A549 (cell line): Measurements from ENCODE around the gene PRR5L. TPM values are rescaled to one million over a fixed set of nuclear protein-coding genes. Genes with fewer than 3 reads are reported as not detected.

Experiments
- ATAC-seq, 2 experiments: fragments of 200-7000 bp in 1 of 2; fragments of >200 bp in 1 of 2; cut with Nextera tagmentation in 1 of 2; cut with Tn5 transposase in 1 of 2; 3 replicates each; pipeline versions ENCODE4 v1.8.0 to v1.9.1; 2018 to 2020; ENCODE audit warnings: mild to moderate bottlenecking in 1 of 2, moderate library complexity in 1 of 2
- CTCF ChIA-PET: fragments of 300-600 bp; sonication (Branson Sonifier 250); formaldehyde crosslinking; extraction: SDS; loops from one replicate; lab custom pipeline; 2021; ENCODE audit warnings: antibody characterized with exemption, inconsistent platforms; lab: Yijun Ruan, JAX
- POLR2A ChIA-PET: fragments of 350-600 bp; formaldehyde crosslinking; extraction: SDS; loops from one replicate; lab custom pipeline; 2021; ENCODE audit warnings: antibody characterized with exemption, inconsistent platforms; lab: Yijun Ruan, JAX
- DNase-seq, 2 experiments: peaks; one replicate each; pipeline versions ENCODE4 v3.0.0 to v3.0.0-alpha.2; 2011 to 2016; ENCODE audit warnings: low read depth in 1 of 2, low spot score in 1 of 2
- FAIRE-seq: peaks from 2 replicates; lab custom pipeline; 2011; peaks lifted over from hg19 to GRCh38; lab: Jason Lieb, UNC
- H3K27ac ChIP-seq, 2 experiments: fragments of >200 bp; sonication (Bioruptor Twin); formaldehyde crosslinking; 3 replicates each; pipeline ENCODE4 v1.5.1; 2016 to 2017
- H3K4me1 ChIP-seq: fragments of >200 bp; sonication (Bioruptor Twin); formaldehyde crosslinking; 3 replicates; pipeline ENCODE4 v1.6.1; 2016
- H3K4me2 ChIP-seq: fragments of >200 bp; sonication (Bioruptor Twin); formaldehyde crosslinking; 3 replicates; pipeline ENCODE4 v1.6.1; 2016
- H3K4me3 ChIP-seq: fragments of >200 bp; sonication (Bioruptor Twin); formaldehyde crosslinking; 3 replicates; pipeline ENCODE4 v1.5.1; 2016
- H3K9me3 ChIP-seq: fragments of >200 bp; sonication (Bioruptor Twin); formaldehyde crosslinking; 3 replicates; pipeline ENCODE4 v1.6.1; 2016
- ATOH8 ChIP-seq: fragments of 250-450 bp; sonication (Bioruptor Pico); IDR thresholded peaks from 2 replicates; pipeline ENCODE4 v1.5.0; 2020; ENCODE audit warnings: low read depth, mild to moderate bottlenecking, moderate library complexity
- BCL3 ChIP-seq: fragments of >200 bp; sonication (Bioruptor Twin); formaldehyde crosslinking; IDR thresholded peaks from 3 replicates; pipeline ENCODE4 v1.6.1; 2016
- CTCF ChIP-seq: fragments of >200 bp; sonication (Bioruptor Twin); formaldehyde crosslinking; IDR thresholded peaks from 3 replicates; pipeline ENCODE4 v1.5.1; 2016
- EHMT2 ChIP-seq: fragments of 200-600 bp; sonication (generic); IDR thresholded peaks from 2 replicates; pipeline ENCODE4 v1.6.1; 2016; ENCODE audit warnings: antibody characterized with exemption, low read depth, mild to moderate bottlenecking, moderate library complexity
- ELK1 ChIP-seq: fragments of 150-350 bp; IDR thresholded peaks from 2 replicates; pipeline ENCODE4 v1.6.1; 2014; ENCODE audit warnings: low read depth, mild to moderate bottlenecking, low read length
- EP300 ChIP-seq, 2 experiments: fragments of >200 bp; sonication (Bioruptor Twin); formaldehyde crosslinking; IDR thresholded peaks; 2 replicates in 1 of 2; 3 replicates in 1 of 2; pipeline ENCODE4 v1.6.1; 2016 to 2017
- ESRRA ChIP-seq: fragments of 150-350 bp; IDR thresholded peaks from 2 replicates; pipeline ENCODE4 v1.6.1; 2014; ENCODE audit warnings: mild to moderate bottlenecking, low read length, borderline replicate concordance
- FOXS1 ChIP-seq: fragments of 250-450 bp; sonication (Bioruptor Pico); IDR thresholded peaks from 2 replicates; pipeline ENCODE4 v1.5.0; 2020; ENCODE audit warnings: mild to moderate bottlenecking, moderate library complexity
- GATA3 ChIP-seq: IDR thresholded peaks from 2 replicates; pipeline ENCODE4 v1.6.1; 2012; ENCODE audit warnings: borderline replicate concordance
- HES2 ChIP-seq: fragments of >200 bp; sonication (Bioruptor Twin); formaldehyde crosslinking; IDR thresholded peaks from 2 replicates; pipeline ENCODE4 v1.6.1; 2016
- MAFK ChIP-seq: fragments of 450-650 bp; IDR thresholded peaks from 2 replicates; pipeline ENCODE4 v1.6.1; 2014; ENCODE audit not compliant: partially characterized antibody
- NPAS2 ChIP-seq: fragments of 250-450 bp; sonication (Bioruptor Pico); IDR thresholded peaks from 2 replicates; pipeline ENCODE4 v1.8.0; 2022; ENCODE audit warnings: mild to moderate bottlenecking, moderate library complexity, borderline replicate concordance
- NR3C1 ChIP-seq: fragments of >200 bp; sonication (Bioruptor Twin); formaldehyde crosslinking; IDR thresholded peaks from 3 replicates; pipeline ENCODE4 v1.6.1; 2017
- PHF8 ChIP-seq: fragments of 200-600 bp; sonication (generic); IDR thresholded peaks from 2 replicates; pipeline ENCODE4 v1.6.1; 2016; ENCODE audit warnings: low read depth, mild to moderate bottlenecking, antibody characterized with exemption, moderate library complexity, borderline replicate concordance
- RAD21 ChIP-seq, 2 experiments: fragments of >200 bp in 1 of 2; sonication (Bioruptor Twin) in 1 of 2; formaldehyde crosslinking in 1 of 2; IDR thresholded peaks in 1 of 2; conservative IDR thresholded peaks in 1 of 2; 2 replicates in 1 of 2; 3 replicates in 1 of 2; pipeline ENCODE4 v1.6.1; 2012 to 2018; ENCODE audit warnings: inconsistent platforms in 1 of 2
- REST ChIP-seq: fragments of 200-600 bp; sonication (generic); IDR thresholded peaks from 2 replicates; pipeline ENCODE4 v1.6.1; 2016; ENCODE audit warnings: antibody characterized with exemption, mild to moderate bottlenecking, moderate library complexity
- TFCP2L1 ChIP-seq: fragments of 250-450 bp; sonication (Bioruptor Pico); IDR thresholded peaks from 2 replicates; pipeline ENCODE4 v1.5.0; 2021; ENCODE audit warnings: mild to moderate bottlenecking
- ZC3H11A ChIP-seq: fragments of 450-650 bp; IDR thresholded peaks from 2 replicates; pipeline ENCODE4 v1.6.1; 2014; ENCODE audit warnings: antibody characterized with exemption, mild to moderate bottlenecking
- ZSCAN20 ChIP-seq: fragments of 250-450 bp; sonication (Bioruptor Pico); IDR thresholded peaks from 2 replicates; pipeline ENCODE4 v1.8.0; 2022; ENCODE audit warnings: mild to moderate bottlenecking, moderate library complexity
- WGBS: methylation state at CpG from one replicate; pipeline ENCODE4 v1.1.6; 2017; ENCODE audit errors: missing lambda C conversion rate; 5-methylcytosine and 5-hydroxymethylcytosine counted together
- polyA plus RNA-seq, 4 experiments: library from polyadenylated mRNA; depleted of rRNA in 3 of 4; stranded (reverse); fragments of >200 nt; fragmentation: RNase III in 1 of 4; extraction: RNeasy Plus Mini Kit Qiagen cat#74134 plus additional on column Dnase treatment in 1 of 4; gene quantifications; 2 replicates in 3 of 4; 3 replicates in 1 of 4; pipeline ENCODE4 v1.2.3, GENCODE V29; 2011 to 2017

The PRR5L gene
- polyA plus RNA-seq, 2 of the 4 experiments (the other 2 are of a cell fraction): 6.9 to 12.1 TPM

GRCh38 chr11:36278531-36279282 is 17.4 kb upstream of the PRR5L start:
- ATAC-seq (peak in 1 of 2 experiments; percentile 55; a peak in 3 of 6 replicates), DNase-seq (no peak), FAIRE-seq (no peak)
- ChIA-PET POLR2A (interaction anchor here (0.6 kb wide), 1 partner anchor 10 kb away, joined by 7 read pairs; no protein-coding TSS in a partner anchor), CTCF (interaction anchor here (0.8 to 2.8 kb wide), 6 partner anchors 9 to 214 kb away, joined by 3 to 21 read pairs (median 4); partner anchors contain the start of gene COMMD9)
- no peak overlapping the region for H3K4me3 ChIP-seq
- no peaks in the 10 kb centered on the region for H3K9me3 ChIP-seq
- no peak for TF ChIP-seq TFCP2L1 (CRISPR knock-in tag)
- no peak for TF ChIP-seq PHF8
- TF ChIP-seq EP300 (IDR thresholded peaks at IDR 0.05): no peak
- no peak for TF ChIP-seq REST
- no peak for TF ChIP-seq MAFK
- TF ChIP-seq BCL3: no peak
- TF ChIP-seq HES2: no peak
- no peak for TF ChIP-seq NR3C1
- TF ChIP-seq ZC3H11A: no peak
- TF ChIP-seq ZSCAN20 (CRISPR knock-in tag): no peak
- TF ChIP-seq EHMT2: no peak
- WGBS: 86% methylated on average over 12 of the region's 13 CpGs
- H3K27ac ChIP-seq: no peak overlapping the region
- no peak overlapping the region for H3K4me2 ChIP-seq
- H3K4me1 ChIP-seq: no peaks in the 10 kb centered on the region

GRCh38 chr11:36280531-36280930 is 15.6 kb upstream of the PRR5L start:
- ATAC-seq (no peak), DNase-seq (no peak), FAIRE-seq (no peak)
- Histone ChIP-seq H3K4me1 (no peaks in the 10 kb centered on the region), H3K4me3 (no peak overlapping the region), H3K4me2 (no peak overlapping the region), H3K27ac (no peak overlapping the region), H3K9me3 (no peaks in the 10 kb centered on the region)
- CTCF ChIA-PET: interaction anchor here (1.1 to 2.8 kb wide), 5 partner anchors 8 to 198 kb away, joined by 3 to 21 read pairs (median 8); no protein-coding TSS in a partner anchor
- POLR2A ChIA-PET: no interaction called here
- 76% methylated on average over 1 of the region's 1 CpG for WGBS
- TF ChIP-seq CTCF: no peak
- TF ChIP-seq ELK1: no peak
- no peak for TF ChIP-seq RAD21 (conservative IDR thresholded peaks at IDR 0.05 in 1 of 2, IDR thresholded peaks at IDR 0.05 in 1 of 2)
- no peak for TF ChIP-seq TFCP2L1 (CRISPR knock-in tag)
- no peak for TF ChIP-seq ZSCAN20 (CRISPR knock-in tag)
- no peak for TF ChIP-seq NR3C1
- TF ChIP-seq NPAS2: no peak
- TF ChIP-seq ATOH8: no peak
- no peak for TF ChIP-seq GATA3
- no peak for TF ChIP-seq ESRRA
- no peak for TF ChIP-seq FOXS1 (CRISPR knock-in tag)
